A375 (cell line): ENCODE measurements around the gene AGGF1. TPM values are rescaled to one million over a fixed set of nuclear protein-coding genes. Genes with fewer than 3 reads are reported as not detected.

Source experiments
- small RNA-seq: library from RNA; depleted of rRNA; stranded (forward); fragments of <200 nt; gene quantifications from one replicate; pipeline ENCODE3, GENCODE V24; 2014
- total RNA-seq: library from RNA; depleted of rRNA; stranded (reverse); fragments of >200 nt; shearing (Covaris generic); gene quantifications from 2 replicates; pipeline ENCODE4 v1.2.3, GENCODE V29; 2014; rRNA removed

Gene AGGF1
- total RNA-seq, result 32.1 and 38.4 TPM in 2 replicates

DNA sequence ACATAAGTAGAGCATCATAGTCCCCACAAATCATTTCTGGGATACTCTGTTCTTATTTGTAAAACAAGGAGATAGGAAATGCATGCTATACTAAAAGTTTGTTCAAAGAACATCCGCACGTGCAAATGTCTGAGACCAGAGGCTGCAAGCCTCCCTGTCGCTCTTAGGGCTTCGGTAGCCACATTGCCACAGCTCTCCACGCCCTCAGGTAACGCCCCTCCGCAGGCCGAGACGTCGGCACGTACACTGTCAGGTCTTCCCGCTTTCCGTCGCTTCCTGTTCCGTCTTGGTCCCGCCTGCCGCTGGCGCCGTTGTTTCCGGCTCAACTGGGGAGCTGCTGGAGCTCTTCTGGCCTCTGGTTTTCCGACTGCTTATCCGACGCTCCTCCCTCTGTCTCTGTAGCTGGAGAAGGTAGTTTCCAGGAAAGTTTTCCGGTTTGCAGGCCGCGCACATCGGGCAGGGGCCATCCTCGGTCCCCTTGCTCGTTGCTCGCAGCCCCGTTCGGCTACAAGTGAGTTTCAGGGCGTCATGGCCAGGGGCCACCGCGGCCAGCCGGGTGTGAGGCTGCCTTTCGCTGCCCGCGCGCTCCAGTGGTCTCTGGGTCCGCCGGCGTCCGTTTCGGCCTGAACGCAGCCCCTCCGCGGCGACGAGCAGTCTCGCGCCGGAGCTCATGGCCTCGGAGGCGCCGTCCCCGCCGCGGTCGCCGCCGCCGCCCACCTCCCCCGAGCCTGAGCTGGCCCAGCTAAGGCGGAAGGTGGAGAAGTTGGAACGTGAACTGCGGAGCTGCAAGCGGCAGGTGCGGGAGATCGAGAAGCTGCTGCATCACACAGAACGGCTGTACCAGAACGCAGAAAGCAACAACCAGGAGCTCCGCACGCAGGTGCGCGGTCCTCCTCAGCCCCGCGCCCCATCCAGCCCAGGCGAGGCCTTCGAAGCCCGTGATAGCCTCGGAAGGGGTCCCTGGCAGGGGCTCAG lies at the start of gene AGGF1:
Gene AGGF1, plus strand, starts transcription at position 308 of the 975 bp plus-strand sequence. Its CDS starts 363 bp downstream, at position 671.

GRCh38 chr5:77086689-77087483 lies 56.7 kb downstream of the AGGF1 start, which contains the start of gene ZBED3:
TSS of gene ZBED3 (minus strand) at chr5:77087285. CDS start at chr5:77077878, 9,407 bp downstream.

Small RNA genes within 50 kb of the gene (small RNA-seq; reads per million reads assigned to genes)
- 171 reads per million, percentile 97 among the genes with 10 or more reads in this experiment for gene SNORA47

Other genes starting within 250 kb of the AGGF1 start
- 6.3 and 7.9 TPM in 2 replicates for gene F2RL1, start 211.4 kb upstream of the AGGF1 start, total RNA-seq
- 0.23 and 0.74 TPM in 2 replicates for gene S100Z, start 180.4 kb upstream of the AGGF1 start, total RNA-seq
- 0.50 and 0.53 TPM in 2 replicates for gene CRHBP, start 77.4 kb upstream of the AGGF1 start, total RNA-seq
- gene ZBED3, start 56.9 kb downstream of the AGGF1 start, total RNA-seq, result 2.6 and 6.7 TPM in 2 replicates
- gene PDE8B, start 180.3 kb downstream of the AGGF1 start, total RNA-seq, result 0.30 and 1.1 TPM in 2 replicates